DOHH2 (cell line): ENCODE results near the gene FKBP6.
"Not testable (repeated sequence)": the region's sequence is repeated elsewhere in the genome, so short reads cannot be mapped to it uniquely, and the experiment has no call there.

Experiments used
- H3F3A ChIP-seq: fragments of 200-600 bp; sonication (generic), shearing (Covaris generic); 2 replicates; pipeline ENCODE4 v1.6.0; 2016; ENCODE audit warnings: antibody characterized with exemption, mild to moderate bottlenecking; ENCODE audit not compliant: control insufficient read depth, insufficient read depth
- H3K27ac ChIP-seq: fragments of 200-600 bp; sonication (generic); 2 replicates; pipeline ENCODE4 v1.5.1; 2014; ENCODE audit warnings: low read depth, mild to moderate bottlenecking, low read length, moderate library complexity
- H3K27me3 ChIP-seq: fragments of 200-600 bp; sonication (generic); 2 replicates; pipeline ENCODE4 v1.6.1; 2014; ENCODE audit warnings: mild to moderate bottlenecking, low read length, mixed read lengths; ENCODE audit not compliant: control insufficient read depth
- H3K36me3 ChIP-seq: fragments of 200-600 bp; sonication (generic); 2 replicates; pipeline ENCODE4 v1.6.1; 2014; ENCODE audit warnings: mild to moderate bottlenecking, low read length, moderate library complexity, mixed read lengths; ENCODE audit not compliant: control insufficient read depth
- H3K4me1 ChIP-seq: fragments of 200-600 bp; sonication (generic); 2 replicates; pipeline ENCODE4 v1.6.1; 2014; ENCODE audit warnings: mild to moderate bottlenecking, low read length, mixed read lengths; ENCODE audit not compliant: control insufficient read depth
- H3K4me2 ChIP-seq: fragments of 200-600 bp; sonication (generic); 2 replicates; pipeline ENCODE4 v1.6.0; 2014; ENCODE audit warnings: mild to moderate bottlenecking, low read length, moderate library complexity
- H3K4me3 ChIP-seq: fragments of 200-600 bp; sonication (generic); 2 replicates; pipeline ENCODE4 v1.5.1; 2014; ENCODE audit warnings: mild to moderate bottlenecking, low read length, mixed read lengths
- H3K79me2 ChIP-seq: fragments of 200-600 bp; sonication (generic); 2 replicates; pipeline ENCODE4 v1.6.1; 2014; ENCODE audit warnings: mild to moderate bottlenecking, low read length, mixed read lengths; ENCODE audit not compliant: control insufficient read depth
- H3K9me2 ChIP-seq: fragments of 200-600 bp; sonication (generic); replicated peaks from 2 replicates; pipeline ENCODE4 v1.6.1; 2014; ENCODE audit warnings: mild to moderate bottlenecking, low read length, mixed read lengths; ENCODE audit not compliant: control insufficient read depth
- H3K9me3 ChIP-seq: fragments of 200-600 bp; sonication (generic); 2 replicates; pipeline ENCODE4 v1.6.1; 2014; ENCODE audit warnings: antibody characterized with exemption, low read length, mixed read lengths; ENCODE audit not compliant: control insufficient read depth, insufficient read depth
- H4K20me1 ChIP-seq: fragments of 200-600 bp; sonication (generic); 2 replicates; pipeline ENCODE4 v1.6.0; 2014; ENCODE audit warnings: low read depth, mild to moderate bottlenecking, antibody characterized with exemption, low read length, moderate library complexity; ENCODE audit not compliant: control insufficient read depth, insufficient read depth
- EZH2phosphoT487 ChIP-seq: fragments of 200-600 bp; sonication (generic); IDR thresholded peaks from 2 replicates; pipeline ENCODE4 v1.6.1; 2017; ENCODE audit warnings: borderline replicate concordance, mild to moderate bottlenecking, antibody characterized with exemption, low read length, moderate library complexity, mixed read lengths
- TF ChIP-seq, protein P1 (sequence below): fragments of 200-600 bp; sonication (generic); IDR thresholded peaks from one replicate; pipeline ENCODE4 v1.5.1; 2014; ENCODE audit warnings: antibody characterized with exemption, mild to moderate bottlenecking, low read depth, low read length; ENCODE audit not compliant: poor library complexity, severe bottlenecking

Gene FKBP6

DNA sequence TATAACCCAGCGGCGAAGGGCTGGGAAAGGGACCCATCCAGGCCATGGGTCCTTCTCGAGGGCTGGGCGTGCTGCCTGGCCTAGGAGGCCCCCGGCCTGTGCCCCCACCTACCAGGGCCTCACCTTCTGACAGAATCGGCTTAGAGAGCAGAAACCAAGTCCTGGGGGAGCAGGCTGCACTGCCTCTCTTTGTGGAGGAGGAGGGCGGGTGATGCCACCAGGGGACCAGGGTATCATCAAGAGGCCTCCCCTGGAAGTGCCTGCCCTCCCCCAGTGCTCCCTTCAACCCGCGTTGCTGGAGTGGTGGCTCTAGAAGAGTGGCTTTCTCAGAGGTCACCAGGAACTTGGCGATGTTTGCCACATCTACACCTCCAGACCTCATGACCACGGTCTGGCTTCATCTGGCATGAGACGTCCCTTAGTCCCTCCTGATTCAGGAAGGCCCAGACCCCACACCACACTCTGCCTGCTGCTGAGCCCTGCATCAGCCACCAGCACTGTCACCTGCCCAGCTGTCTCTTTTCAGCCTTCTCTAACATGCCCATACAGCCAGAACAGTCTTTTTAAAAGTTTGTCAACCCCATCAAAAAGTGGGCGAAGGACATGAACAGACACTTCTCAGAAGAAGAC is 31.9 kb downstream of the FKBP6 start:
- Histone ChIP-seq H3K4me1 (no peaks in the 10 kb centered on the region), H3K79me2 (no peaks in the 10 kb centered on the region), H3K27ac (no peak overlapping the region), H3F3A (no peaks in the 10 kb centered on the region), H3K4me2 (no peak overlapping the region), H3K9me3 (no peaks in the 10 kb centered on the region), H3K36me3 (no peaks in the 10 kb centered on the region), H3K9me2 (no peaks in the 10 kb centered on the region), H3K4me3 (no peak overlapping the region), H3K27me3 (no peaks in the 10 kb centered on the region), H4K20me1 (no peaks in the 10 kb centered on the region)
- TF ChIP-seq, protein P1, sequence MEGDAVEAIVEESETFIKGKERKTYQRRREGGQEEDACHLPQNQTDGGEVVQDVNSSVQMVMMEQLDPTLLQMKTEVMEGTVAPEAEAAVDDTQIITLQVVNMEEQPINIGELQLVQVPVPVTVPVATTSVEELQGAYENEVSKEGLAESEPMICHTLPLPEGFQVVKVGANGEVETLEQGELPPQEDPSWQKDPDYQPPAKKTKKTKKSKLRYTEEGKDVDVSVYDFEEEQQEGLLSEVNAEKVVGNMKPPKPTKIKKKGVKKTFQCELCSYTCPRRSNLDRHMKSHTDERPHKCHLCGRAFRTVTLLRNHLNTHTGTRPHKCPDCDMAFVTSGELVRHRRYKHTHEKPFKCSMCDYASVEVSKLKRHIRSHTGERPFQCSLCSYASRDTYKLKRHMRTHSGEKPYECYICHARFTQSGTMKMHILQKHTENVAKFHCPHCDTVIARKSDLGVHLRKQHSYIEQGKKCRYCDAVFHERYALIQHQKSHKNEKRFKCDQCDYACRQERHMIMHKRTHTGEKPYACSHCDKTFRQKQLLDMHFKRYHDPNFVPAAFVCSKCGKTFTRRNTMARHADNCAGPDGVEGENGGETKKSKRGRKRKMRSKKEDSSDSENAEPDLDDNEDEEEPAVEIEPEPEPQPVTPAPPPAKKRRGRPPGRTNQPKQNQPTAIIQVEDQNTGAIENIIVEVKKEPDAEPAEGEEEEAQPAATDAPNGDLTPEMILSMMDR = no peak

DNA sequence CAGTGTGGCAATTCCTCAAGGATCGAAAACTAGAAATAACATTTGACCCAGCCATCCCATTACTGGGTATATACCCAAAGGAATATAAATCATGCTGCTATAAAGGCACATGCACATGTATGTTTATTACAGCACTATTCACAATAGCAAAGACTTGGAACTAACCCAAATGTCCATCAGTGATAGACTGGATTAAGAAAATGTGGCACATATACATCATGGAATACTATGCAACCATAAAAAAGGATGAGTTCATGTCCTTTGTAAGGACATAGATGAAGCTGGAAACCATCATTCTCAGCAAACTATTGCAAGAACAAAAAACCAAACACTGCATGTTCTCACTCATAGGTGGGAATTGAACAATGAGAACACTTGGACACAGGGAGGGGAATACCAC is 32.6 kb downstream of the FKBP6 start:
- H3K9me3 ChIP-seq, H3K4me1 ChIP-seq, H3K4me2 ChIP-seq, H3F3A ChIP-seq, H3K4me3 ChIP-seq, H3K27ac ChIP-seq, H4K20me1 ChIP-seq, H3K79me2 ChIP-seq, H3K9me2 ChIP-seq, H3K27me3 ChIP-seq, H3K36me3 ChIP-seq: not testable (repeated sequence)

DNA sequence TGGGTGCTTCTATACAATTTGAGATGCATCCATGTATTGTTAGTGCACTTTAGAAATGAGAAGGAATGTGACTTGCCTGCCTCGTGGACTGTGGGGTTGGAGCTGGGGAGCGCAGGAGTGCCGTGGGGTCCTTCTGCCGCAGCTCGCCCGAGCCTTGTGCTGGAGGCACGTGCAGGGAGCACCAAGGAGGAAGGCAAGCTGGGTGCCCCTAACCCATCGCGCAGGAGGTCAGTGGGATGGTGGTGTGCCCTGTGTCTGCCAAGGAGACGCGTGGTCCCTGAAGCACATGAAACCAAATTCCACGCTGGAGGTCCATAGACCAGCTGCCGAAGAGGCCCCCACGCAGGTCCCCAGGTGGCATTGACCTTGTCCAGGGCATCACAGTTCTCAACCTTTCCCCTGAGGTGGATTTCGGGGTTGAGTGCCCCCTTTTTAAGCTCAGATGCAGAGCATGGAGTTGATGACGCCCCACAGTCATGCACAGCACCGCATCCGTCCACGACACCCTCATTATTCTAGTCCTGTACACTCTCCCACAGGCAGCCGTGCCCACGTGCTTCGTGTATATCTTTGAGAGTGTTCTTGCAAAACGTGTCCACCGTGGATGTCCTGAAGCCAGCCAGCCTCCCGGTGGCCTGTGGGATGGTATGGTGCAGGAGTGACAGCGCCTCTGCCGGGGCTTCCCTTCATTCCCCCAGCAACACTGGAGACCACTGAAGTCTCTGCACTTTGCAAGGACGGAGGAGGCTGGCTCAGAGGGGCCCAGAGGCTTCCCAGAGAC is 35.5 kb downstream of the FKBP6 start:
- Histone ChIP-seq H3K4me1 (peaks cover 17% of the 10 kb centered on the region), H3F3A (no peaks in the 10 kb centered on the region), H3K36me3 (no peaks in the 10 kb centered on the region), H3K79me2 (no peaks in the 10 kb centered on the region), H3K4me2 (no peak overlapping the region), H3K27me3 (peaks cover 4% of the 10 kb centered on the region; the same call in 1 of the 2 replicates), H4K20me1 (no peaks in the 10 kb centered on the region), H3K27ac (no peak overlapping the region), H3K9me3 (no peaks in the 10 kb centered on the region), H3K4me3 (no peak overlapping the region), H3K9me2 (no peaks in the 10 kb centered on the region)
- TF ChIP-seq, protein P1 = no peak
- TF ChIP-seq EZH2phosphoT487 = no peak

DNA sequence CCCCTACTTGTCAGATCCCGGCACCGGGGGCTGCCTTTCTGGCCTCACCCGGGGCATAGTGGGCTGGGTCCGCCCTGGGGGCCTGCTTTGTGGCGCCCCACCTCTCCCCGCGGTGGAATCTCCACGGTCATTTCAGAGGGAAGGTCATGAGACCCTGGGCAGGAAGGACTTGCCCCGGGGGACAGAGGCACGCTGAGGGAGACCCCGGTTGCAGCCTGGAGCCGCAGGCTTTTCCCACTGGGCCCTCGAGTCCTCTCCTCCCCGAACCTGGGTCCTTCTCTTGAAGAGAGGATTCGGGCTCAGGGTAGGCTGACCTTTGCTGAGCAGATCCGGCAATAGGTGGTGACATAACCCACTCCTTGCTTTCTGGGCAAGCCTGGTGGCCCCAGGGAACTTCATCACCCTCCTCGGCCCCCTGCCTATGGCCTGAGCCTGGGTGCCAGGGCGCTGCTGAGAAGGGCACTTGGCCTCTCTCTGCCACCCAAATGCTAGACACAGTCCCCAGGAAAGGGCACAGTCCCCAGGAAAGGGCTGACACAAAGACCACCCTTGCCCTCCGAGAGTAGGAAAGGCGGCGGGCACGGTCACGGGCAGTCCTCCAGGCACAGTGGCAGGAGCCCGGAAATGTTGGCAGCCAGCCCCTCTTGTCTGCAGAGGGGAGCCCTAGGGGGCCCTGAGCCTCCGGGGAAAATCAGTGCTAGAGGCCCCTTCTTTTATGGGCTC is 36.2 kb downstream of the FKBP6 start:
- peaks cover 17% of the 10 kb centered on the region for H3K4me1 ChIP-seq
- H3K79me2 ChIP-seq = no peaks in the 10 kb centered on the region
- peaks cover 4% of the 10 kb centered on the region; the same call in 1 of the 2 replicates for H3K27me3 ChIP-seq
- TF ChIP-seq, protein P1 = no peak
- TF ChIP-seq EZH2phosphoT487 = no peak
- H3K4me3 ChIP-seq = no peak overlapping the region
- H3K4me2 ChIP-seq = no peak overlapping the region
- H3K9me2 ChIP-seq = no peaks in the 10 kb centered on the region
- H3K9me3 ChIP-seq = no peaks in the 10 kb centered on the region
- no peaks in the 10 kb centered on the region for H3K36me3 ChIP-seq
- no peaks in the 10 kb centered on the region for H3F3A ChIP-seq
- H3K27ac ChIP-seq = no peak overlapping the region
- no peaks in the 10 kb centered on the region for H4K20me1 ChIP-seq
